ENCODE measurements around the gene FOXO6.

- TF ChIP-seq CTCF (conservative IDR thresholded peaks at IDR 0.05; ENCODE audit: low read depth, low read length) (no peak), EZH2 (IDR thresholded peaks at IDR 0.05; ENCODE audit: borderline replicate concordance, low read depth, low read length, poor library complexity, severe bottlenecking) (no peak)
These were observed 33.7 kb upstream of the FOXO6 start for GRCh38 chr1:41327383-41327999.
